SU-DHL-6 (cell line): Measurements from ENCODE around the gene SCYGR1.

ENCODE experiments used
- H2AFZ ChIP-seq: fragments of 200-600 bp; sonication (generic); 2 replicates; pipeline ENCODE4 v1.6.1; 2014; ENCODE audit warnings: low read depth, mild to moderate bottlenecking, moderate library complexity, mixed read lengths, antibody characterized with exemption, low read length; ENCODE audit not compliant: severe bottlenecking
- H3F3A ChIP-seq: fragments of 200-600 bp; shearing (Covaris generic); 2 replicates; pipeline ENCODE4 v1.6.0; 2016; ENCODE audit warnings: antibody characterized with exemption, mild to moderate bottlenecking; ENCODE audit not compliant: insufficient read depth
- H3K27ac ChIP-seq: fragments of 200-600 bp; sonication (generic); 2 replicates; pipeline ENCODE4 v1.5.1; 2016; ENCODE audit warnings: low read depth, mild to moderate bottlenecking, low read length, moderate library complexity, mixed read lengths
- H3K27me3 ChIP-seq: fragments of 200-600 bp; sonication (generic), shearing (Covaris generic); 2 replicates; pipeline ENCODE4 v1.6.0; 2014; ENCODE audit warnings: mild to moderate bottlenecking, low read length
- H3K36me3 ChIP-seq: fragments of 200-600 bp; sonication (generic); 2 replicates; pipeline ENCODE4 v1.6.1; 2014; ENCODE audit warnings: mild to moderate bottlenecking, low read length, mixed read lengths
- H3K4me2 ChIP-seq: fragments of 300-600, 200-600 bp; shearing (Covaris generic), sonication (generic); 2 replicates; pipeline ENCODE4 v1.6.0; 2014; ENCODE audit warnings: low read length, low read depth, mild to moderate bottlenecking; ENCODE audit not compliant: poor library complexity, severe bottlenecking
- H3K4me3 ChIP-seq: fragments of 200-600 bp; sonication (generic); 2 replicates; pipeline ENCODE4 v1.5.1; 2014; ENCODE audit warnings: antibody characterized with exemption, low read length, mild to moderate bottlenecking, mixed read lengths; ENCODE audit not compliant: insufficient read depth, poor library complexity, severe bottlenecking
- H3K79me2 ChIP-seq: fragments of 200-600 bp; sonication (generic); 2 replicates; pipeline ENCODE4 v1.6.1; 2014; ENCODE audit warnings: mild to moderate bottlenecking, low read length, moderate library complexity; ENCODE audit not compliant: insufficient read depth
- H3K9ac ChIP-seq: fragments of 200-600 bp; sonication (generic); 2 replicates; pipeline ENCODE4 v1.7.0; 2014; ENCODE audit warnings: mild to moderate bottlenecking, low read length
- H3K9me2 ChIP-seq: fragments of 200-600 bp; sonication (generic); replicated peaks from 2 replicates; pipeline ENCODE4 v1.6.1; 2014; ENCODE audit warnings: low read length; ENCODE audit not compliant: insufficient read depth
- H3K9me3 ChIP-seq: fragments of 200-600 bp; sonication (generic); 2 replicates; pipeline ENCODE4 v1.6.1; 2014; ENCODE audit warnings: low read length, mixed read lengths; ENCODE audit not compliant: insufficient read depth
- H4K20me1 ChIP-seq: fragments of 200-600 bp; sonication (generic); 2 replicates; pipeline ENCODE4 v1.6.1; 2014; ENCODE audit warnings: low read depth, mild to moderate bottlenecking, antibody characterized with exemption, low read length, moderate library complexity, mixed read lengths
- EZH2phosphoT487 ChIP-seq: fragments of 200-600 bp; sonication (generic), shearing (Covaris generic); conservative IDR thresholded peaks from 2 replicates; pipeline ENCODE4 v1.6.1; 2018; ENCODE audit warnings: mild to moderate bottlenecking, antibody characterized with exemption, low read length, moderate library complexity, mixed read lengths
- TF ChIP-seq, protein P1 (sequence below): fragments of 200-600 bp; sonication (generic); IDR thresholded peaks from one replicate; pipeline ENCODE4 v1.5.1; 2017; ENCODE audit warnings: antibody characterized with exemption, mild to moderate bottlenecking, low read length, moderate library complexity; ENCODE audit not compliant: insufficient read depth, poor library complexity, severe bottlenecking

SCYGR1 gene

DNA sequence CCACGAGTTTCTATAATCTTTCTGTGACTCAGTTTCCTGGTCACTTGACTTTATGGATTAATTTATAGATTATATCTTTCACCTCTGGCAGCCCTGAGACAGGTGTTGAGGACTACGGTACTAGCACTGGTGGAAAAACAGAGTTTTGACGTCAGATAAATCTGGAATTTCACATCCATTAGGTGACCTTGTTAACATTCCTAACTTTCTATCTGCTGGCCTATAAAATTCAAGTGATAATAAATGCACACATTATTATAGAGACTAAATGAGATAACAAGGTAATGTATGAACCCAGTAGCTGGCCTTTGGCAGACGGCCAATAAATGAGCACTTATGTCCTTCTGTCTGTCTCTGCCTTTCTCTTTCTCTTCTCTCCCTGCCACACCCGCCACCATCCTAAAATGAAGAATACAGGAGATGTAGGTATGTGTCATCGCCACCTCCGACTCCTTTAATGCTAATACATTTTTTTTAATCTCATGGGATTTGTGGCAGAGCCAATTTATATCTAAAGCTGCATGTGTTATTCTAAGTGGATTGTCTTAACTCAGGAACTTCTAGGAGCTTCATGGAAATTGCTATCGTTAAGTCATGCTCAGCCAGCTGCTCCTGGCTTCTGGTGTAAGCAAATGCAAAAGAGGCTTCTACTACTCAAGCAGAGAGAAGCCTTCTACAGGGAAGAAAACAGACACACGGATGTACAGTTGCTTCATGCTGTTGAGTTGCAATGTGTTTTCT lies 10.9 kb downstream of the SCYGR1 start:
- Histone ChIP-seq H3K4me2 (no peak overlapping the region), H4K20me1 (no peaks in the 10 kb centered on the region), H3K27ac (no peak overlapping the region), H3K79me2 (no peaks in the 10 kb centered on the region), H3K4me3 (no peak overlapping the region), H3K36me3 (no peaks in the 10 kb centered on the region), H3K27me3 (no peaks in the 10 kb centered on the region), H2AFZ (no peak overlapping the region), H3F3A (no peaks in the 10 kb centered on the region), H3K9me2 (no peaks in the 10 kb centered on the region), H3K9me3 (no peaks in the 10 kb centered on the region), H3K9ac (no peak overlapping the region)
- TF ChIP-seq, protein P1, sequence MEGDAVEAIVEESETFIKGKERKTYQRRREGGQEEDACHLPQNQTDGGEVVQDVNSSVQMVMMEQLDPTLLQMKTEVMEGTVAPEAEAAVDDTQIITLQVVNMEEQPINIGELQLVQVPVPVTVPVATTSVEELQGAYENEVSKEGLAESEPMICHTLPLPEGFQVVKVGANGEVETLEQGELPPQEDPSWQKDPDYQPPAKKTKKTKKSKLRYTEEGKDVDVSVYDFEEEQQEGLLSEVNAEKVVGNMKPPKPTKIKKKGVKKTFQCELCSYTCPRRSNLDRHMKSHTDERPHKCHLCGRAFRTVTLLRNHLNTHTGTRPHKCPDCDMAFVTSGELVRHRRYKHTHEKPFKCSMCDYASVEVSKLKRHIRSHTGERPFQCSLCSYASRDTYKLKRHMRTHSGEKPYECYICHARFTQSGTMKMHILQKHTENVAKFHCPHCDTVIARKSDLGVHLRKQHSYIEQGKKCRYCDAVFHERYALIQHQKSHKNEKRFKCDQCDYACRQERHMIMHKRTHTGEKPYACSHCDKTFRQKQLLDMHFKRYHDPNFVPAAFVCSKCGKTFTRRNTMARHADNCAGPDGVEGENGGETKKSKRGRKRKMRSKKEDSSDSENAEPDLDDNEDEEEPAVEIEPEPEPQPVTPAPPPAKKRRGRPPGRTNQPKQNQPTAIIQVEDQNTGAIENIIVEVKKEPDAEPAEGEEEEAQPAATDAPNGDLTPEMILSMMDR: no peak
- no peak for TF ChIP-seq EZH2phosphoT487

DNA sequence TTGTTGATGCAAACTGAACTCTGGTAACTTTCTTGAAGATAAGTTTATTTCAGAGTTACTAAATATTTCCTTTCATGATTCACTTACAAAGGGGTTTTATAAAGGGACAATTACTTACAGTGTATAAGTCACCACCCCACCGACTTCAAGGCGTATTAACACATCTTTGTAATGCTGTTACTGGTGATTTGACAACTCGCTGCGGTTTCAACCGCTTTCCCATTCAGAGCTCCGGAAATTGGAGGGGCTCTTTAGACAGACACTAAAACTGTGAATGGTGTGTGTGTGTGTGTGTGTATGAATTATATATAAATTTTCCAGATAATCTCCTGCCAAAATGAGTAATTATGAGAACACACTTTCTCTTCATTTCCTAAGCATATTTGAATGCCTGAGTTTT lies 13.6 kb downstream of the SCYGR1 start:
- Histone ChIP-seq H4K20me1 (no peaks in the 10 kb centered on the region), H2AFZ (no peak overlapping the region), H3K9ac (no peak overlapping the region), H3K79me2 (no peaks in the 10 kb centered on the region), H3K27me3 (no peaks in the 10 kb centered on the region), H3K9me3 (no peaks in the 10 kb centered on the region), H3K4me2 (no peak overlapping the region), H3K36me3 (no peaks in the 10 kb centered on the region), H3K27ac (no peak overlapping the region), H3F3A (no peaks in the 10 kb centered on the region), H3K4me3 (no peak overlapping the region), H3K9me2 (no peaks in the 10 kb centered on the region)
- TF ChIP-seq EZH2phosphoT487: no peak
- TF ChIP-seq, protein P1: no peak

DNA sequence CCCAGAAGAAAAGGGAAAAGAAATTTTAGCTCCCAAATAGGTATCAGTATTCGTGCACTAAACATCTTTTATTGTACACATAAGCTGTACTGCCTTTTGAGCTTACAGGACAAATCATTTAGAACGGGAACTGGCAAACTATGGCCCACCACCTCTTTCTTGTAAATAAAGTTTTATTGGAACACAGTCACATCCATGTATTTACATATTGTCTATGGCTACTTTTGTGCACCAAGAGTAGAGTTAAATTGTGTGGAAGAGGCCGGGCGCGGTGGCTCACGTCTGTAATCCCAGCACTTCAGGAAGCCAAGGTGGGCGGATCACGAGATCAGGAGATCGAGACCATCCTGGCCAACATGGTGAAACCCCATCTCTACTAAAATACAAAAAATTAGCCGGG lies 14.4 kb downstream of the SCYGR1 start:
- H3K36me3 ChIP-seq: no peaks in the 10 kb centered on the region
- no peaks in the 10 kb centered on the region for H4K20me1 ChIP-seq
- H3K27ac ChIP-seq: no peak overlapping the region
- no peaks in the 10 kb centered on the region for H3K27me3 ChIP-seq
- H3K9me3 ChIP-seq: no peaks in the 10 kb centered on the region
- no peaks in the 10 kb centered on the region for H3F3A ChIP-seq
- TF ChIP-seq, protein P1: no peak
- TF ChIP-seq EZH2phosphoT487: no peak
- no peak overlapping the region for H3K4me2 ChIP-seq
- no peak overlapping the region for H2AFZ ChIP-seq
- H3K9me2 ChIP-seq: no peaks in the 10 kb centered on the region
- H3K79me2 ChIP-seq: no peaks in the 10 kb centered on the region
- no peak overlapping the region for H3K4me3 ChIP-seq
- no peak overlapping the region for H3K9ac ChIP-seq
